ENCODE results near the gene HLCS.
A peak's percentile ranks its signal among the peaks of the same experiment; 100 is the strongest.
"Not testable (repeated sequence)": the region's sequence is repeated elsewhere in the genome, so short reads cannot be mapped to it uniquely, and the experiment has no call there.

Gene HLCS

GRCh38 chr21:36845790-36846189 lies 120.7 kb downstream of the HLCS start:
- no peak for DNase-seq

DNA sequence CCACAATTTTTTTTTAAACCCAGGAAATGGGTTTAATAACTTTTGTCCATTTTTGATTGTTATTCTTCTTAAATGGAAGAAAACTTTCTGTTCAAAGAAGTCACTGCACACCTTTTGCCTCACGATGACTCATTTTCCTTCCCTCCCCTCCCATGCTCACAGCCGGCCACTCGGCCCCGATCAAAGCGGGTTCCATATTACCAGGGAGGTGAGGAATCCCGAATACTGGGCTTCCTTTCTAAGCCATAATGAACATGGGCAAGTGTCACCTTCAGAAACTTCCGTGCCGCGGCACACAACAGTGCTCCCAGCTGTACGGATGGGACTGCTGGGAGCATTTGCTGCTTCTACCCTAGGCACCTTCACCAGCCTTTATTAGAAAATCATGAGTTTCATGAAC lies 121.4 kb downstream of the HLCS start:
- no peak for DNase-seq

DNA sequence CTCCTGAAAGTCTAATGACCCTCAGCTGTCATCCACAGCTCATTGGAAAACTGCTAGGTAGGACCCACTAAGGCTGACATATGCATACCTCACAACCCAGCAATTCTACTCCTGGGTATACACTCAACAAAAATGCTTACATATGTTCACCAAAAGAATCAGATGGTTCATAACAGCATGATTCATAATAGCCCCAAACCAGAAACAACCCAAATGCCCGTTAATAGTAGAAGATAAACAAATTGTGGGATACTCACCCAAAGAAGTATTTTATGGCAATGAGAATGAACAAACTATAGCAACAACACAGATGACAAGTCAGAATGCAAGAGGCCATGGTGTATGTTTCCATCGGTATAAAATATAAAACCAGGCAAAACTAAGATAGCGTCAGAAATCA lies 124.6 kb downstream of the HLCS start:
- DNase-seq: no peak

DNA sequence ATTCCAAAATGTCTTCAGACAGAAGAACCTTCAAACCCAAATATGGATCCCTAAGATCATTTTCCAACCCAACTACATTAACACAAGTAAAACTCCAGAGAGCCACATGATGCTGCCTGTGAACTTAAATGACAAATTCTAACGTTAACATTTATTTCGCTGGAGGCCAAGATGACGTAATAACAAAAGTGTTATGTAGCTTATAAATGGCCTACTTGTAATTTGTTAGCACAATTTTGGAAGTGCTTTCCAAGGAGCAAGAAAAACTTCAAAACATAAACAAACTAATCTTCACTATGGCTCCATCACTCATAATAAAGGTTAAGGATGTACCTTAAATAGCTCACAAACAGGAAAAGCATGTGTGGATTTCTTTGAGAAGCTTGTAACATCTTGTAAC lies 126.7 kb downstream of the HLCS start:
- DNase-seq: no peak

- no peak for DNase-seq
Observed at GRCh38 chr21:36839123-36839522, 127.3 kb downstream of the HLCS start.

DNA sequence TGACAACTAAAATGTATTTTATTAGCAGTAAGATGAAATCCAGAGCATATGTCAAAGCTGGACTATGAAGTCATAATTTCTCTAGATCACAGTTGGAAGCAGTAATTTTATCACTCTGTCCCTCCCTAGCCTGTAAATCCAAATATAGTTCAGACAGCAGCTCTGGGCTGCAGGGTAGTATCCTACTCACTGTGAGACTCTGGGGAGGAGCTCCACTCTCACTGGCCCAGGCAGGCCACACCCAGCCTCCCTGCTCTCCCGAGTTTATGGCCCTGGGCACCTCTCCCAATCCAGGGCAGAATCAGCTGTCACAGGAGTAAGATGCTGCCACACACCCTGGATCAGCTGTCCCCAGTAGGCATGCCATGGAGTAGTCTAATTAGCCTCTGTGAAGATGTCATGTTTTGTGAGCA lies 131.1 kb downstream of the HLCS start:
- DNase-seq: peak; percentile 69

GRCh38 chr21:36834192-36834591 lies 132.3 kb downstream of the HLCS start:
- no peak for DNase-seq

- no peak for DNase-seq
Observed at GRCh38 chr21:36830100-36830499, 136.4 kb downstream of the HLCS start.

- DNase-seq: no peak
Observed at GRCh38 chr21:36828891-36829515, 137.5 kb downstream of the HLCS start.

DNA sequence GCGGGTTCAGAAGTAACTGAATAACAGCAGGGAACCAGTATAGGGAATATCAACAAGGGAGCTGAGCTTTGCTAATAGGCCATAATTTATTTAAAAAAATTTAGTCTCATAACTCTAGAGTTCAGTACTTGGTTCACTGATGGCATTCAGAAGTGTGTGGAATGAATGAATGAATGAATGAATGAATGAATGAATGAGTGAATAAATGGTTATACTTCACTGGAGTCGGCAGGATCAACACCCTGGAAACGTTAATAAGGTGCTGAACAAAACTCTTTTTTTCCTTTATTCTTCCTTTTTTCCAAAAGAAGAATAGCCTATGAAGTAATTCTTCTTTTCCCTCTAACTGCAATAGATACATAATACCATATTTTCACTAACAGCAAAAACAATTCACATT lies 138.3 kb downstream of the HLCS start:
- no peak for DNase-seq

DNA sequence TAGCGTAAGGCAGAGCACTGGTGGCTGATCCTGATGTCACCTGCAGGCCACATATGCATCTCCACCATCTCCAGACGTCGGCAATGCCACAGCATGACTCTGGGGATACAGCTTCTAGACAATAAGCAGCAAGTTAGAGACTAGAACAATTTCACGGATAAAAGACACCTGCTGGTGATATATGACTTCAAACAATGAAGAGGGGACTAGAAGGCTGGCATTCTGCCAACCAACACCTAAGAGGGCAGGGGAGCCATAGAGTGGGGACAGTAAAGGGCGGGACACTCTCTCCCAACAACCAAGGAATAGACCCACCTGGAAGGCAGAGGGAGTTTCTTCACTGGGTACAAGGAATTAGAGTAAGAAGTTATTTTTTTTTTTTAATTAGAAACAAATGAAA lies 140.8 kb downstream of the HLCS start:
- no peak for DNase-seq

DNA sequence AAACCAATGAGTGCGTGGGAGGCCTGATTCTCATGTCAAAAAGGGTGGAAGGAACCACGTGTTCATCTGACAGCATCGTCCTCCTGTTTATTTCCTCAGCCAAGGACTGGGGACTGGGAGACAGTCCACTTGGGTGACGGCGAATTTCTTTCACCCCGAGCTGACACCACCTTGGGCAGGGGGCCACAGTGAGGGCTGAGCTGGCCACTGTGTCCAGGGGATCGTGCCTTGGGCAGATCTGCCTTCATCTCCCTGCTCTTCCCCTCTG lies 145.5 kb downstream of the HLCS start:
- no peak for DNase-seq

GRCh38 chr21:36820176-36821031 lies 146.1 kb downstream of the HLCS start:
- DNase-seq: no peak

DNA sequence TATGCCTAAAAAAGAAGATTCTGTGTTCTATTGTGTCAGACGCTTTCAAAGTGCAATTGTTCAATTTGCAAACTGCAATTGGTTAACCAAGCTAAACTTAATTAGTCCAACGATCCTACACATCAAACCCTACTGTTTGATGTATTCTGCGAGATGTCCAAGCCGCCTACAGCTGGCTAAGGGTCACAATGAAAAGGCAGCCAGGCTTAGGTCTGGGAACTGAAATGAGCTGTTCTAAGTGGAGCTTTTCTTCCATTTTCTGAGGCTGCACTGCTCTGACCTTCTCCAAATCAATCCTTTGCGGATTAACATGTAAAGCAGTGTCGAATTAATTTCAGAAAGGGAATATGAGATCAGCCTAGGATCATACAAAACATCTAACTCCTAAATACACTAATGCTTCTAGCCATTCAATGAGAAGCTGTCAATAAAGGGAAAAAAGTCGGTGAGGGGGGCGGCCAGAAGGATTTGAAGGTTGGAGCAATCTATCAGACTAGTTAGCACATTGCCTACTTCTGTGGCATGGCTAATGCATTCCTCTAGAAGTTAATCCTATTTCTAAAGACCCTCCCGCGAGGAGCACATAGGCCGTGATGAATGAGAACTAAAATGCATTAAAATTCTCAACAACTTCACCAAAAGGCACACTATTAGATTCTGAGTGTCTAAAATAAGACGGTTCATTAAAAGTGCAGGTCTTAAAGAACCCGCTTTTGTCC lies 148.6 kb downstream of the HLCS start:
- DNase-seq: no peak

- no peak for DNase-seq
Observed at GRCh38 chr21:36816561-36817130, 149.8 kb downstream of the HLCS start.

- not testable (repeated sequence) for DNase-seq
Observed at GRCh38 chr21:36816026-36816425, 150.4 kb downstream of the HLCS start.

DNA sequence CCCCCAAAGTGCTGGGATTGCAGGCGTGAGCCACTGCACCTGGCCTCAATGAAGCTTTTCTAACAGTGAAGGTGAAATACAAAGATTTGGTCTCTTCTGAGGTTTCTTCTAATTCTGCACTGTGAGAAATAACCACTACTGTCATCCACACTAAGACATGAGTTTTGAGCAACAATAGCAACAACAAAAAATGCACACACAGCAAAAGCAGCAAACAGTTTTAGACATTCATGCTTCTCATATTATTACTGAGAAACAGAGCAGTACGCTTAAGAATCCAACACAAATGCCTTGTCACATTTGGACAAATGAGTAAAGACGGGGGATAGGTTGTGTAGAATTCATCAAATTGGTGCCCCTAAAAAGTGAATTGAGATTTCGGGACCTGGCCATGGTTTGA lies 151.2 kb downstream of the HLCS start:
- DNase-seq: no peak

DNA sequence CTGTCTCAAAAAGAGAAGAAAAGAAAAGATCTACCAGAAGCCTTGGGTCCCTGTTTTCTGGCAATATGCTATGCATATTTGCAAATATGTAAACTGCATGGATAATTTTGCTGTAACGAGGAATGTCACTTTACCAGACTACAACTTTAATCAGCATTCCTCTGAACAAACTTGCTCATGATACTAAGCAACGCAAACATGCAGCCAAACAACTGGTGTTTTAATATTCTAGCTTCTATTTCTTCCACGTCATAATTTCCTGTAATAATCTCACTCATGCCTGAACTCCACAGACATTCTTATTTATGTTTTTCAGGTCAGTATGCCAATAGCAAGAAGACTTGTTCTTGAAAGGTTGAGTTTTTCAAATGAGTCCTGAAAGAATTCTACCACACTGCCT lies 153.4 kb downstream of the HLCS start:
- DNase-seq: no peak

- no peak for DNase-seq
Observed at GRCh38 chr21:36811762-36812161, 154.7 kb downstream of the HLCS start.

DNA sequence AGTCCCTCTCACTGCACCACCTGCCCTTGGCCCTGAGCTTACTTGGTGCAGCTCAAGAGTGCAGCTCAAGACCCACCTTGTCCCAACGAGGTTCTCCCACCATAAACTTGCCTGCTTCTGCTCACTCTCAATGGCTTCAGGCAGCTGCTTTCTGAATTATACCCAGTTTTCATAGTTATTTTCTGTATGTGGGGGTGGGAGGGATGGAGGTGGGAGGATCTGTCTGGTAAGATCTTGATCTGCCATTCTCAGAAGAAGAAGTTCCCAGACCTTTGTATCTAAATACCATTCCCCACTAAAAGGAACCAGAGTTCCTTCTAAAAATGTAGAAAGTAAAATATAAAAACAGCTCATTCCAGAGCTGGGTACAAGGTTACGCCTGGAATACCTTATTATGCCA lies 156.0 kb downstream of the HLCS start:
- no peak for DNase-seq

GRCh38 chr21:36807422-36807928 lies 159.0 kb downstream of the HLCS start:
- DNase-seq: no peak

DNA sequence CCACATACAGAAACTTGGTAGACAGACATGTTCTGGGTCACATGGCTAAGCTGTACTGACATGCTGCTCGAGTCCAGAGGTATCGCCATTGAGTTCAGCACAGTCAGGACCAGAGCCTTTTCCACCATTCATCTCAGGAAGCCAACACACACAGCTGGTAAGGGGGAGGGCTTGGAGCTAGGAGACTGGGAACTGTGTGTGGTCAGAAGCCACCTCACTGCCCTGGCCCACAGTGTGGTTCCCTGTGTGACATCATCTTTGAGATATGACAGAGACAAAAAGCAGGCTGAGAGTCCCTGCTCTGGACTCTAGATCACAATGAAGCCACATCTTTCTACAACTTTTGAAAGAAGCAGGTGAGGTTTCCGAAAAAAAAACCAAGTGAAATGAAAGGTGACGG lies 160.4 kb downstream of the HLCS start:
- no peak for DNase-seq

GRCh38 chr21:36804874-36805611 lies 161.4 kb downstream of the HLCS start:
- DNase-seq: no peak

Data from right forelimb (tissue), 1 donor.